SK-N-MC (cell line): ENCODE measurements around the gene ARHGEF7.

ENCODE experiments used
- EZH2 ChIP-seq: fragments of 200-600 bp; sonication (generic); IDR thresholded peaks from one replicate; pipeline ENCODE4 v1.6.1; 2017; ENCODE audit warnings: antibody characterized with exemption
- POLR2AphosphoS5 ChIP-seq: IDR thresholded peaks from 2 replicates; pipeline ENCODE4 v1.6.1; 2012; ENCODE audit warnings: mild to moderate bottlenecking, low read depth, low read length, borderline replicate concordance

GRCh38 chr13:111211789-111212516 is 96.8 kb downstream of the ARHGEF7 start:
- no peak for TF ChIP-seq EZH2
- no peak for TF ChIP-seq POLR2AphosphoS5
